ENCODE measurements around the gene UTP15.

Gene UTP15

GRCh38 chr5:73623901-73624404, 58.4 kb downstream of the UTP15 start:
- no peak for DNase-seq (ENCODE audit: low read depth)

GRCh38 chr5:73624888-73625287, 59.3 kb downstream of the UTP15 start:
- DNase-seq (ENCODE audit: low read depth) = no peak

GRCh38 chr5:73625372-73625943, 59.9 kb downstream of the UTP15 start:
- no peak for DNase-seq (ENCODE audit: low read depth)

GRCh38 chr5:73625944-73626811, 60.6 kb downstream of the UTP15 start, which contains the start of gene ARHGEF28:
ARHGEF28 (plus strand) TSS chr5:73626196; CDS start chr5:73684852, 58,656 bp downstream.
- DNase-seq (ENCODE audit: low read depth) = no peak

- no peak for DNase-seq (ENCODE audit: low read depth)
Measured at GRCh38 chr5:73626814-73627313, 61.3 kb downstream of the UTP15 start.

- DNase-seq (ENCODE audit: low read depth) = no peak
Measured at GRCh38 chr5:73629456-73629855, 63.9 kb downstream of the UTP15 start.

GRCh38 chr5:73630765-73631164, 65.2 kb downstream of the UTP15 start:
- no peak for DNase-seq (ENCODE audit: low read depth)

GRCh38 chr5:73631500-73631899, 66.0 kb downstream of the UTP15 start:
- DNase-seq (ENCODE audit: low read depth) = no peak

All from fibroblast of the conjunctiva (primary cell).